Stimulated activated CD8-positive, alpha-beta memory T cell treated with anti-CD3 and anti-CD28 coated beads, Interleukin-12 subunit alpha, Interleukin-12 subunit beta, amount 100 ng/mL, for 4 hours (primary cell): Measurements from ENCODE around the gene PPP1R16B.
A peak's percentile ranks its signal among the peaks of the same experiment; 100 is the strongest.

Experiments used
- DNase-seq: peaks from one replicate; pipeline ENCODE4 v3.0.0-alpha.2; 2020; ENCODE audit warnings: low read depth

The PPP1R16B gene

GRCh38 chr20:38805502-38805957 is at the start of gene PPP1R16B:
Gene PPP1R16B, plus strand, starts transcription at chr20:38805697. Its CDS starts 30,229 bp downstream, at chr20:38835926.
- peak; percentile 77 for DNase-seq

GRCh38 chr20:38757145-38757775 is 48.2 kb upstream of the PPP1R16B start:
- DNase-seq = no peak

DNA sequence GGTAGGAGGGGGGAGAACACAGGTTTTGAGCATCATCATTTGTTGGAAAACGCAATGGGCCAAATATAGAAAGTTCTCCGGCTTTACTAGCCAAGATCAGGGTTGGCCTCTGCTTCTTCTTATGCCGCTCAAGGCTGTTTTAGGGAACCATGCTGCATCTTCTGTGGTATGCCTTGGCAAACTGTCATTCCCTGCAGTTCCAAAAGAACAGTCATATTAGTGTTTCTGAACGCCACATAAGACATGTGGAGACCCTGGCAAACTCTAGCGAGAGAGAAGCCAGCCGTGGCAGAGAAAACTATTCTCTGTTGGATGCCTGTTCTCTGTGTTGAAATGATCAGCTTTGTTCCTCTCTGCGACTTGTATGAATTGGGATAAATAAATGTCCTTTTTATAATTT is 46.4 kb upstream of the PPP1R16B start:
- no peak for DNase-seq

DNA sequence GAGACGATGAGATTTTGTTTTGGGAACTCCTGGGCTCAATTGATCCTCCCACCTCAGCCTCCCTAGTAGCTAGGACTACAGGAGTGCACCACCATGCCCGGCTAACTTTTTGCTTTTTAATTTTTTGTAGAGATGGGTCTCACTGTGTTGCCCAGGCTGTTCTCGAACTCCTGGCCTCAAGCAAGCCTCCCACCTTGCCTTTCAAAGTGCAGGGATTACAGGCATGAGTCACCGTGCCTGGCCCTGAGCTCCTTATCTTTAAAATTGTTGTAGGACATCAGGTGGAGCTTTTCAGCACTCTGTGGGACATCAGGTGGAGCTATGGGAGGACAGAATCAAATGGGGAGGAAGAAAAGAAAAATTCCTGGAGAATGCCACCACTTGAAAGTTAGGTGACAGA is 44.5 kb upstream of the PPP1R16B start:
- no peak for DNase-seq

DNA sequence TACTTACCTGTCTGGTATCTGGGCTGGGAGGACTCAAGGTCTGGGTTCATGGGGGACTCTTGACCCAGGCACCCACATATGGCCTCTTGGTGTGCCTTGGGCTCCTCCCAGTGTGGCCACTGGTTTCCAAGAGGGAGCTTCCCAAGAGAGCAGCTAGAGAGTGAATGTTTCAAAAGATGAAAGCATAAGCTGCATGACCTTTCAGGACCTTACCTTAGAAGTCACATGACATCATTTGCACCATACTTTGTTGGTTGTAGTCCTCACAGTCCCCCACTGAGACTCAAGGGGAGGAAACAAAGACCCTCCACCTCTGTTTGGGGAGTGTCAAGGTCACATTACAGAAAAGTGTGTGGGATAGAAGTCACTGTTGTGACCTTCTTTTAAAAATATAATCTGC is 43.3 kb upstream of the PPP1R16B start:
- DNase-seq = no peak

GRCh38 chr20:38763616-38764015 is 41.9 kb upstream of the PPP1R16B start:
- no peak for DNase-seq

DNA sequence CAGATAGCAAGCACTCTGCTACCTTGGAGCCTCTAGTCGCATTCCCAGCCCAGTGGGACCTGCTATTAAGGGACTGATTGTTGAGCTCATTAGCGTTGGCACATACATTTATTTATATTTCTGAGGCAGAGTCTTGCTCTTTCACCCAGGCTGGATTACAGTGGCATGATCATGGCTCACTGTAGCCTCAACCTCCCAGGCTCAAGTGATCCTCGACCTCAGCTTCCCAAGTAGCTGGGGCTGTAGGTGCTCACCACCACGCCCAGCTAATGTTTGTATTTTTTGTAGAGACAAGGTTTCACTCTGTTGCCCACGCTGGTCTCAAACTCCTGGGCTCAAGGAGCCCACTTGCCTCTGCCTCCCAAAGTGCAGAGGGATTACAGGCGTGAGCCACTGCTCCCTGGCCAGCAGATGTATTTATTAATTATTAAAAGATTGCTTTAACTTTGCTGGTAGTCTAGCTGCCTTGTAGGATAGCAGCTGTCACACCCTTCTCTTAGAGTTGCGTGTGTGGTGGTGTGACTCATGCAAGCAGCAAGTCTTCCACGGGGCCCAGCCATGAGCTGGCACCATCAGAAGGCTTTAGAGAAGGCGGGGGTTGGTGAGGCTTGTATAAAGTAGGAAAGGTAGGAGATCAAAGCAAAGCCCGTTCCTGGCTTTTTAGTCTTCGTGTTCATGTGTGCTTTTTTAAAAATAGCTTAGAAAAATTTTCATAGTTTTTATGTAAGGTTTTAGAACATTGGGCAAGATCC is 40.8 kb upstream of the PPP1R16B start:
- DNase-seq = peak; percentile 13

DNA sequence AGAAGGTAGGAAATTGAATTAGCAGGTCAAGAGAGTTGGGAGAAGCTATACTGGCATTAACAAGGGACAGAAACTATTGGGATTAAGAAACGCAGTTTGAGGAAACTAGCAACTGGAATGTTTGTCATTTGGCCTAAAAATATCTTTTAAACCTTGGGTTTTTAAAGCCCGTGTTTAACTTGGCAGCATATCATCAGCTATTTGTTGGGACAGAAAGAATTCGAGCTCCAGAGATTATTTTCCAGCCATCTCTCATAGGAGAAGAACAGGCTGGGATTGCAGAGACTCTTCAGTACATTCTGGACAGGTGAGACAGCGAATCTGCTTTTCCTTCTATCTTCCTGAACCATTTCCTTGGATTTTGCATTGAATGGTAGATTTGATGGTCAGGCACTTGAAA is 39.4 kb upstream of the PPP1R16B start:
- no peak for DNase-seq

- DNase-seq = no peak
Measured at GRCh38 chr20:38769376-38770295, 35.9 kb upstream of the PPP1R16B start.

GRCh38 chr20:38770546-38770945 is 35.0 kb upstream of the PPP1R16B start:
- DNase-seq = no peak

GRCh38 chr20:38770970-38771369 is 34.5 kb upstream of the PPP1R16B start:
- DNase-seq = no peak

DNA sequence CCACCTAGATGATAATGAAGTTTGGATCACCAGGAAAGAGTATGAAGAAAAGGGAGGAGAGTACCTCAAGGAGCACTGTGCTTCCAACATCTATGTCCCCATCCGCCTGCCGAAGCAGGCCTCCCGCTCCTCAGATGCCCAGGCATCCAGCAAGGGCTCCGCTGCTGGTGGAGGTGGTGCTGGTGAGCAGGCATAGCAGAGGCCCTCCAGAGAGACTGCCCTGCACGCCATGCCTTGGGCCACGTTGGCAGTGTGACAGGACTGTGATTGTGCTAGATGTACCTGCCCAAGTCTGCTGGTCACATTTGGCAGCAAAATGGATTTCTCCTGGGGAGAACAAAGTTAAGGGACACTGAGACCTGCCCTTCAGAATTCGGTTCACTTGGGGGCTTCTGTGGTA is 33.9 kb upstream of the PPP1R16B start:
- no peak for DNase-seq

DNA sequence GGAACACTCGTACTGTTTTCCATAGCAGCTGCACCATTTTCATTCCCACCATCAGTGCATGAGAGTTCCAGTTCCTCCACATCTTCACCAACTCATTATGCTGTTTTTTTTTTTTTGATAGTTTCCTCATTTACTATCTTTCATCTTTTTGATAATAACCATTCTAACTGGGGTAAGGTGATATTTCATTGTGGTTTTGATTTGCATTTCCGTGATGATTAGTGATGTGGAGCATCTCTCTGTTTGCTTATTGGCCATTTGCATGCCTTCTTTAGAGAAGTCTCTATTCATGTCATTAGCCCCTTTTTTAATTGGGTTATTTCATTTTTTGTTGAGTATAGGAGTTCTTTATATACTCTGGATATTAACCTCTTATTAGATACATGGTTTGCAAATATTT is 31.3 kb upstream of the PPP1R16B start:
- DNase-seq = no peak

DNA sequence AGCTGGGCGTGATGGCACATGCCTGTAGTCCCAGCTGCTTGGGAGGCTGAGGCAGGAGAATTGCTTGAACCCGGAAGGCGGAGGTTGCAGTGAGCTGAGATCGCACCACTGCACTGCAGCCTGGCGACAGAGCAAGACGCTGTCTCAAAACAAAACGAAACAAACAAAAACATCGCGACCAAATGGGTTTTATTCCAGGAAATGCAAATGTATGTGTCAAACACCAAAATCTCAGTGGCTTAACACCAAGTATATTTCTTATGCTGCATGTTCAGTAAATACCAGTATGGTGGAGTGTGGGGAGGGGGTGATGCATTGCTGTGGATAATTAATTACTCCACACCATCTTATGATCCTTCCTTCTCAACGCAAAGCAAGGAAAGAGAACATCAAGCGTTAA is 29.1 kb upstream of the PPP1R16B start:
- no peak for DNase-seq

DNA sequence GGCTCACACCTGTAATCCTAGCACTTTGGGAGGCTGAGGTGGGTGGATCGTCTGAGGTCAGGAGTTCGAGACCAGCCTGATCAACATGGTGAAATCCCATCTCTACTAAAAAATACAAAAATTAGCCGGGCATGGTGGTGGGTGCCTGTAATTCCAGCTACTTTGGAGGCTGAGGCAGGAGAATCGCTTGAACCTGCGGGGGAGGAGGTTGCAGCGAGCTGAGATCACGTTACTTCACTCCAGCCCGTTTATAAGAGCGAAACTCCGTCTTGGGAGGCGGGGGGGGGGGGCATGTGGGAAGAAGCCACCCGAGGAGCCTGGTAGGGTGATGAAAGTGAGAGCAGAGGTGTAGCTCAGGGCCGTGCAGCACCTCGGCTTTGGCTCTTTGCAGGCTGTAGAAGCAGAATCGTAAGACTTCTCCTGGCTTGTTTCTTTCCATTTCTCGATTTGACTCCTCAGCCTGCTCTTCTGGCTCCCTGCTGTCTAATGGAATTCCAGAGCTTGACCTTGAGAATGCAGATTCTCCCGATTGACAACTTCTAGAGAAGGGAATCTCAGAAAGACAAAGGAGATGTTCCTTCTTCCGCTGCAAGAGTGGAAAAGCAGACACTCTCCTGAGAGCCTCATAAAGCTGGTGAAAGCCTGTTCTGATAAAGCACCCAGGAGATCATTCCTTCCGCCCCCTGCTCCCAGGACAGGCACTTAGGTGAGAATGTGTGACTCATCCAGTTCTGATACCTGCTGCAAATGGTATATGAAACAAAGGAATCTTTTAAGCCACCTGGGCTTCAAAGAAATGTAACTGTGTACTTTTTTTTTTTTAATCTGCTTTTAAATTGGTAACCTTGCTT is 26.0 kb upstream of the PPP1R16B start:
- no peak for DNase-seq

GRCh38 chr20:38782275-38782674 is 23.2 kb upstream of the PPP1R16B start:
- no peak for DNase-seq

DNA sequence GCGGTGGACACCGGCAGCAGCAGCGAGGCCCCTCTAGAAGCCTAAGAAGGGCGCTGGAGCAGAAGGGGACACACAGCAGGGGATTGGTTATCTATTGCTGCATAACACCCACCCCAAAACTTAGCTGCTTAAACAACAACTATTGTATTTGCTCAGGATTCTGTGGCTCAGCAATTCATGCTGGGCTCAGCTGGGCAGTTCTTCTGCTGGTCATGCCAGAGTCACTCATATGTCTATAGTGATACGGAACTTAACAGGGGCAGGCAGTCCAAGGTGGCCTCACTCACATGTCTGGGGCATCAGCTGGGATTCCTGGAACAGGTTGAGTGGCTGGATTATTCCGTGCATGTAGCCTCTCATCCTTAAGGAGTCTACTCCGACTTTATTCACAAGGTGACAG is 17.6 kb upstream of the PPP1R16B start:
- no peak for DNase-seq

DNA sequence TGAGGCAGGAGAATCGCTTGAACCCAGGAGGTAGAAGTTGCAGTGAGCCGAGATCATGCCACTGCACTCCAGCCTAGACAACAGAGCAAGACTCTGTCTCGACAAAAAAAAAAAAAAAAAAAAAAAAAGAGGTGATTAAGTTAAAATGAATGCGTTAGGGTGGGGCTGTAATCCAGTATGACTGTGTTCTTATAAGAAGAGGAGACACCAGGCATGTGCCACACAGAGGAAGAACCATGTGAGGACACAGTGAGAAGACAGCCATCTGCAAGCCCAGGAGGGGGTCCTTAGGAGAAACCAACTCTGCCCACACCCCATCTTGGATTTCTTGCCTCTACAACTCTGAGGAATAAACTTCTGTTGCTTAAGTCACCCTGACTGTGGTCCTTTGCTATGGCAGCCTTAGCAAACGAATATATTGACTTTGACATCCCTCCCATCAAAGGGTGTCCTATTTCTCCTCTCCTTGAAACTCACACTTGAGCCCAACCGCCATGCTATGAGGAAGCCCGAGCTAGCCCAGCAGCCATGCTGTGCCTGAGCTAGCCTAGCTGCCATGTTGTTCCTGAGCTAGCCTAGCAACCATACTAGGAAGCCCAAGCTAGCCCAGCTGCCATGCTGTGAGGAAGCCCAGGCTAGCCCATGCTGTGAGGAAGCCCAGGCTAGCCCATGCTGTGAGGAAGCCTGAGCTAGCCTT is 15.8 kb upstream of the PPP1R16B start:
- no peak for DNase-seq

DNA sequence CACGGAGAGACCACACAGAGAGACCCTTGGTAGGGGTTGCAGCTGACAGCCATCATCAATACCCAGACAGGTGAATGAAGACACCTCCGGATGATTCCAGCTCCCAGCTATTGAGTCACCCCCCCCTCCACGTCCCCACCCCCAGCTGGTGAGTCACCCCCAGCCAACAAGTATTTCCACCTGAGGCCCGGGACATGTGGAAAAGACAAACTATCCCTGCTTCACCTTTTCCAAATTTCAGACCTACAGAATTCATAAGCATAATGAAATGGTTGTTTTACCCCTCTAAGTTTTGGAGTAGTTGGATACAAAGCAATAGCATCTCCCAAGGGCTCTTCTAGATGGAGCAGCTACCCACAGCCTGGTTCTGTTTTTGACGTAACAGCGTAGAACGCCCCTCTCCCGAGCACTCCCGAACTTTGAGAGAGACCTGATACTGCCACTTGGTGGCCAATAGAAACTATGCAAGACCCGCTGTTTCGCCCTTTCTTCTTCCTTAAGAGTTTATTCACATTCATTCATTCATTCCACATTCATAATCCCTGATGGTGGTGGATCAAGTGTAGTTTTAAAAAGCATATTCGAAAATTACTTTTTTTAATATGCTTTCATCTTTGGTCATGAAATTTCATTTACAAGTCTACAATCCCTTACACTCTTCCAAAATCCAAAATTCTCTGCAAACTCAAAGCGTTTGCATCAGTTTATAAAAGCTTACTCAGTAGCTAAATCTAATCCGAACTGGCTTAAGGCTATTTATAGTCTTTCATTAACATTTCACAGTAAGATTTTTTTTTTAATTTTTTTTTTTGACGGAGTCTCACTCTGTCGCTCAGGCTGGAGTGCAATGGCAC is 15.1 kb upstream of the PPP1R16B start:
- no peak for DNase-seq

- DNase-seq = no peak
Measured at GRCh38 chr20:38791291-38791690, 14.2 kb upstream of the PPP1R16B start.
